NCI-H128 (cell line): Measurements from ENCODE around the gene NIFK.

Experiments used
- DNase-seq: peaks from one replicate; lab custom pipeline; 2025; ENCODE audit not compliant: unreplicated experiment; lab: John Stamatoyannopoulos, UW

The NIFK gene

GRCh38 chr2:121736462-121737336 is at the start of gene NIFK:
Gene NIFK (minus strand): TSS chr2:121736875. CDS start chr2:121736850, 25 bp downstream.
- peak; percentile 94 for DNase-seq

GRCh38 chr2:121783180-121783579 is 46.5 kb upstream of the NIFK start:
- no peak for DNase-seq

- no peak for DNase-seq
These were observed 42.2 kb upstream of the NIFK start for GRCh38 chr2:121778741-121779487.

GRCh38 chr2:121777699-121778058 is 41.0 kb upstream of the NIFK start:
- DNase-seq = no peak

- no peak for DNase-seq
These were observed 40.4 kb upstream of the NIFK start for GRCh38 chr2:121776885-121777698.

GRCh38 chr2:121776361-121776760 is 39.7 kb upstream of the NIFK start:
- DNase-seq = no peak

GRCh38 chr2:121774235-121774634 is 37.6 kb upstream of the NIFK start:
- no peak for DNase-seq

GRCh38 chr2:121771976-121772742 is 35.5 kb upstream of the NIFK start:
- DNase-seq = no peak

GRCh38 chr2:121768143-121768755 is 31.6 kb upstream of the NIFK start:
- no peak for DNase-seq

- no peak for DNase-seq
These were observed 29.9 kb upstream of the NIFK start for GRCh38 chr2:121766624-121767023.

- DNase-seq = no peak
These were observed 28.1 kb upstream of the NIFK start for GRCh38 chr2:121764681-121765228.

- DNase-seq = peak; percentile 83
These were observed 18.8 kb upstream of the NIFK start, which contains the start of gene TSN for GRCh38 chr2:121755237-121756111. Gene TSN (plus strand): TSS chr2:121755651. CDS start chr2:121755780, 129 bp downstream.

- DNase-seq = no peak
These were observed 18.2 kb upstream of the NIFK start for GRCh38 chr2:121754851-121755236.

GRCh38 chr2:121748202-121748601 is 11.5 kb upstream of the NIFK start:
- no peak for DNase-seq

GRCh38 chr2:121746071-121746578 is 9.4 kb upstream of the NIFK start:
- DNase-seq = no peak

- no peak for DNase-seq
These were observed 4.8 kb upstream of the NIFK start for GRCh38 chr2:121741450-121741849.

- no peak for DNase-seq
These were observed 4.3 kb upstream of the NIFK start for GRCh38 chr2:121740973-121741372.

- DNase-seq = no peak
These were observed 574 bp downstream of the NIFK start for GRCh38 chr2:121736140-121736461.
